Stimulated activated CD4-positive, alpha-beta T cell treated with anti-CD3 and anti-CD28 coated beads, Interleukin-12 subunit alpha, Interleukin-12 subunit beta, amount 100 ng/mL, for 24 hours (primary cell): ENCODE data around the gene C1orf21.

Experiments
- DNase-seq, 2 experiments: peaks; one replicate each; pipeline ENCODE4 v3.0.0-alpha.2; 2020; ENCODE audit warnings: low read depth in 2 of 2

Gene C1orf21

GRCh38 chr1:184626076-184627006, 239.5 kb downstream of the C1orf21 start:
- no peak for DNase-seq

DNA sequence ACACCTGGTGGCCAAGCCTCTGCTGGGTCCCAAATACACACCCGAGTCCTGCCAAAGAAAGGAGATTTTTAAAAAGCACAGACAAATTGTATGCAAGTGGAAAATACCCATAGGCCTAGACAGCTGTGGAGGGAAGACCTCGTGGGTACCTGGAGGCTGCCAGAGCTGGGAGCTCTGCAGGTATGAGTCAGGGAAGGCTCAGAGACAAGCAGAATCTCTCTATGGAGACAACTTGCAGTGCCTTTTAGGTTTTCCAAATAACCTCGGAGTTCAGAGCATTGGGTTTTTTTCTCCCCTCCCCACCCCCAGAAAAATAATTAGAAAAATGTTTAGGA, 240.1 kb downstream of the C1orf21 start:
- DNase-seq: no peak

- DNase-seq: no peak
These were observed 242.4 kb downstream of the C1orf21 start for GRCh38 chr1:184629266-184629665.

DNA sequence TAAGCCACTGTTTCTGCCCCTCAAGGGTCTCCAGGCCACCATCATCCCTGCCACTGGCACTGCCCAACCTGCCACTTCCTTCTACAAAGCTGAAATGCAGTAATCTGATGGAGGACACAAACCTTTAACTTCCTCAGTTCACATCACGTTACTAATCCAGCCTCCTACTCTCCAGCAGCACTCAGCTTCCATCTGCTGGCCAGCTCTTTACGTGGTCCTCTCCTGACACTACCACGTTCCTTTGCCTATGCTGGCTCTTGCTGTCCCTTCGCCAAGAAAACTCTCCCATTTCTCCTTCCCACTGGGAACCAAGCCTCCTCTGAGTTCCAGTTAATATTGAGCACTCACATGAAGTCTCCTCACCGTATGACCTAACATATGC, 243.8 kb downstream of the C1orf21 start:
- DNase-seq: no peak

DNA sequence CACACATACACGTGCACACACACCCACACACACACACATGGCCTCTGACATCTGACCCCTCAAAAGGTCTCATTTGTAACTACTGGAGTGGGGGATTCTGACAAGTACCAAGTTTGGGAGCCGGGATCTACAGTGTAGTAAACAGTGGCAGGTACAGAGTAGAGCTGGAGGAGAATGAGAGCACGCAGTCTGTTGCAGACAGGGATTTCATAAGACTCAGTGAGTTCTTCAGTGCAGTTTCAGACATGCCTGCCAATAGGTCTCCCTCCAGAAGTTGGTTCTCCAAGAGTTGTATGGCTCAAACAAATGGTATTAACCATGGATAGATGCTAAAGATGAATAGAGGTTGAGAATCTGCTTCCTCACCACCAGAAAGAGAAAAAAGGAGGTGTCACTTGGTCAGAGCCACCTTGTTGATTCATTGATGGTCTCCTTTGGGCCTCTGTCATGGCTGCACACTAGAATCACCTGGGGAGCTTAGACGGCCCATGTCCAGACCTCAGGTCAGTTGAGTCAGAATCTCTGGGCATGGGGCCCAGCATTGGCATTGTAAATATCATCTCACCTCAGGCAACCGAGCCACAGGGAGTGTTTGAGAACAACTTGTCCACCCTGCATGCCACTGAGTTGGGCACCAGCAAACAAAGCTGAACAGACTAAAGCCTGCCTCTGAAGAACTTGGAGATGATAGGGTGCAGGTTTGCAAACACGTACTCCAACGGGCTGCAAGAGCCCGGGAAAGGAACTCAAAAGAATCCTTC, 245.8 kb downstream of the C1orf21 start:
- DNase-seq: no peak

- DNase-seq: no peak
These were observed 247.0 kb downstream of the C1orf21 start for GRCh38 chr1:184633785-184634184.

DNA sequence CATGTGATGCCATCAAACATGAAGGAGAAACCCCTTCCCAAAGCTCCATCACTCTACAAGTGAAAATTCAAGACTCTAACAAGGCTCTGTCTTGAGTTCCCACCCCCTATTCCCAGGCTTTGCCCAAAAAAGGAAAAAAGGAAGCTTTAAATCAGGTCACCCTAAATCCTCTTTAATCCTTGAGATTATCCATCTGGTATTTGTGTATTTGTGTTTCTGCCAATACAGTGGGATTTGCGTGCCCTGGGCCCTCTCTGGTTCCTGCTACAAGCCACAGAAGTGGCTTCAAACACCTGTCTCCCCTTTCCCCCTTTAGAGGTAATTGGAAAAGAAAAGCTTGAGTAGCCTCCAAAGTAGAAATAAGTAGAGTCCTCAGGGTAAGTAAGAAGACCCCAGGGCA, 247.5 kb downstream of the C1orf21 start:
- DNase-seq: no peak

DNA sequence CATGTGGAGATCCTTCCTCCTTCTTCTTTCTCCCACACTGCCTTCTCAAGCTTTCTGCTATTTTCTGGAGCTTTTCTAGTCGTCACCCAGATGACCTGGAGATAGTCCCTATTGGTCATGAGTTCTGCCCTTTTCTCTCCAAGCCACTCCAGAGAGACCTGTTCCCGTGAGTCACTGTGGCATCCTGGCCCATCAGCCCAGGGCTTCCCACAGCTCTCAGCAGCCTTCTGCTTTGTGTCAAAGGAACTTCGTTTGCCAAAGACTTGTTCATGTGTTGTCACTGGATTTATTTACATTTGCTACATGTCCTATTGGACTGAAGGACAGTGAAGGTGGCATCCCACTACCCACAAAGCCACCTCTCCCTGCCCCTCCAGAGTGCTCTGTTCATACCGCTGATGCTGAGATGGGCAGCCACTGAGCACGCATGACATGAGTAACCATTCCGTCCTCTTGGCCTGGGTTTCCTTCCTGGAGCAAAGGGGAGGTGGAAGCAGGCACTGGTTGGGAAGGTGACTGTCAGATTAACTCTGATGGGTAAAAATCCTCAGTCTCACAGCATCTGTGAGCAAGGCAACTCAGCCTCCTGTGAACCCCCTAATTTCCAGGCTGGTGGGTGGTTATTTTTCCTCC, 248.6 kb downstream of the C1orf21 start:
- no peak for DNase-seq

GRCh38 chr1:184635980-184636431, 249.2 kb downstream of the C1orf21 start:
- DNase-seq: no peak

GRCh38 chr1:184637664-184638240, 250.9 kb downstream of the C1orf21 start:
- no peak for DNase-seq

DNA sequence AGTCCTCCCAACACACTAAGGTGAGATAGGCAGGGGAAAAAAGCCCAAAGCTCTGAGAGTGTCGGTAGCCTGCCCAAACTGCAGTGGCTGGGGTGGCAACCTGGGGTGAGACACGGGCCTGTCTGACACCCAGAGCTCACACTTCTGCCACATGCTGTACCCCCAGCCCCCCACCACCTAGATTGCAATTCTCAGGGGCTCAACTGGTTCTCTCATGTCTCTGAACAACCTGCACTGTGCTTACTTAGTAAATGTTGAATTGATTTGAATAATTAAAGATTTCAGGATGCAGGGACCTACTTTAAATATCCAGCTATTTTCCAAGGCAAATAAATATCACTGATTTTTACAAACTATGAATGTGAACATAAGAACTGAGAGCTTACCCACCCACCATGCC, 252.4 kb downstream of the C1orf21 start:
- no peak for DNase-seq

GRCh38 chr1:184640505-184640904, 253.7 kb downstream of the C1orf21 start:
- DNase-seq: no peak

- no peak for DNase-seq
These were observed 255.1 kb downstream of the C1orf21 start for GRCh38 chr1:184641894-184642293.

GRCh38 chr1:184643661-184644060, 256.8 kb downstream of the C1orf21 start:
- no peak for DNase-seq

DNA sequence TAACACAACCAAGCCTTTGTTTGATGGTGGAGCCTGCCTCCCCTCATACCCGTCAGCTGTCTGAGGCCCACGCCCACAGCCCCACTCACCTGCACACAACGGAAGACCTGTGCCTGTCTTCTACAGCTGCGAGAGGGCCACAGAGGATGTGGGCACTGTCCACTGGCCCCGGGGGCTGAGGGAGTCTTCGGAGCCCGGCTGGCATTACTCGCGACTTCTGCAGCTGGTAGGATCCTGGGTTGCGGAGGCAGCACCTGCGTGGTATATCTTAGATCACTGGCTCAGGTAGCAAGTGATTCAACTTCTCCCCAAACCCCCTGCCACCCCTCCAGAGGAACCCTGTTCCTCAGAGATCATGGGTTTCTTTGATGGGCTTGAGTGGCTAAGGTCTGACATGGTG, 257.9 kb downstream of the C1orf21 start:
- DNase-seq: no peak

- no peak for DNase-seq
These were observed 259.4 kb downstream of the C1orf21 start for GRCh38 chr1:184646178-184646701.

DNA sequence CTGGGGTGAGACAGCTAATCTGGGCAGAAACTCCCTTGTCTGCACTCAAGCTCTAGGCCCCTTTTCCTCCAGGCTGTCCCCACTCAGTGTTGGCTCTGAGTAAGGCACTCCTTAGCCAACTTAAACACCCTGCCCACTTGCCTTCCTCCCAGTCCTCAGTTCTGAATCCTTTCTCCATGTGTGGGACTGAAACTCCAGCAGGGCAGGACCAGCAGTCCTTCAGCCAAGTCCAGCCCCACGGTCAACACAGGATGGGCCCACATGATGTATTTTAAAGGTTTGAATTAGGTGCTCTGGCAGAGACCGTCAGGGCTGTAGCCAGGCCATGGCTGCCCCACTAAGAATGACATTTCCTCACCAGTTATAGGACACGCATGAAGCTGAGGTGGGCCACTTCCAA, 260.0 kb downstream of the C1orf21 start:
- DNase-seq: no peak

DNA sequence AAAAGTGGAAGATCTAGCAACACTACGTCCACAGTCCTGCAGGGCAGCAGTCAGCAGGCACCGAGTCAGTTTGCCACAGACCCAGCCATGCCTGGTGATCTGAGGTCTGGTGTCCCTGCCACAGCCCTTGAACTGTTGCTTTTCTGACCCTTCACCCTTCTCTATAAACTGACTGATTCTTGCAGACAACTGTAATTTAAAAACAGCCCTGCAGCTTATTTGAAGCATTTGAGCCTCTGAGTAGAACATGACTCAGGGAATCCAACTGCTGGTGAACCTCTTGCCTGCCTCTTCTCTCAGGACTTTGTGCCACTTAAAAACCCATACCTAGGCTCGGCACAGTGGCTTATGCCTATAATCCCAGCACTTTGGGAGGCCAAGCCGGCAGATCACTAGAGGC, 260.6 kb downstream of the C1orf21 start:
- no peak for DNase-seq

GRCh38 chr1:184648160-184648855, 261.5 kb downstream of the C1orf21 start:
- no peak for DNase-seq

DNA sequence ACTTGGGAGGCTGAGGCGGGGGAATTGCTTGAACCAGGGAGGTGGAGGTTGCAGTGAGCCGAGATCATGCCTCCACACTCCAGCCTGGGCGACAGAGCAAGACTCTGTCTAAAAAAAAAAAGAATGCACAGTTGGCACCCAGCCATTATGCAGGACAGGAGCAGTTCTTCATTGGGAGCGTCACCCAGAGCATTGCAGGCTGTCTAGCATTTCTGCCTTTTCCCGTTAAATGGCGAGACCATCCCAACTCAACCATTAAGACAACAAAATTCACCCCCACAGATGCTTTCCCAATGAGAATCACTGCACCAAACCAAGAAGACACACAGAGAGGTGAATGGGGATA, 262.0 kb downstream of the C1orf21 start:
- no peak for DNase-seq

DNA sequence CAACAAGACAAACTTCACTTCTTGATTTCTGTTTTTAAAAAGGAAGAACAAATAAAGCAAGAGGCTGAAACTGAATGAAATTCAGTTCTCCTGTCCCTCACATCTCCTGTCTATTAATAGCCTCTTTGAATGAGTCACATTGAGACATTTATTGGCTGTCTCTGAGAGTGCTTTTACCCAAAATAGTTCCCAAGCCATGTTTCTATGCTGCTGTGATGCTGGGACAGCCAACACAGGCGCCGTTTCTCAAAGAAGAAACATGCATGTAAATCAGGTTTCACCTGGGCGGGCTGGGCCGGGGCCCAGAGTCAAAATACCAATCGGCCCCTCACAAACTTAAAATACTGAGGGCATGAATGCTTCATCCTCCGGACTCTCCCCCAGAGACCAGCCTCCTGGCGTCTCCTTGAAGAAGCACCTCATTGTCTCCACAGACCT, 262.6 kb downstream of the C1orf21 start:
- no peak for DNase-seq
